ENCODE measurements around the gene PARD3B. TPM values are rescaled to one million over a fixed set of nuclear protein-coding genes. Genes with fewer than 3 reads are reported as not detected.
A peak's percentile ranks its signal among the peaks of the same experiment; 100 is the strongest.

PARD3B gene
- total RNA-seq, 1 donor from 2014 or later, result 21.7 TPM

DNA sequence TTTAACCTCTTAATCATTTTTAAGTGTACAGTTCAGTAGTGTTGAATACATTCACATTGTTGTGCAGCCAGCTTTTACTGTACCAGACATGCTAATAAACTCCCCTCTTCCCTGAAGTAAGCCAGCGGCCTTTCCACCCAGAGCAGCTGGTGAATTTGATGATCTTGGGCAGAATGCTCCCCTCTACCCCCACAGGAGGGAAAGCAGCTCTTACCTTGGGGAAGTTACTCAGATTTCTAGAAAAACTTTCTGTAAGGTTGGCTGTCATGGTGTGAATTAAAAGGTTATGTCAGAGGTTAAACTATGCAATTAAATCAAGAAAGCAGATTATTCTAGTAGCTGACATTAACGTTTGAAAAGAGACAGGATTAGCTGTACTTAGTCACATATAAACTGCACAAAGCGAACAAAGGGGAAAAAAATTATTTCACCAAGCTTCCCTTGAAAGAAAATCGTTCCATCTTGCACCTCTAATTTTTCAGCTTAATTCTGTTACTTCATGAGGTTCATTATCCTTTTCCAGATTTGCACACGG is 738.5 kb downstream of the PARD3B start:
- DNase-seq, result no peak

DNA sequence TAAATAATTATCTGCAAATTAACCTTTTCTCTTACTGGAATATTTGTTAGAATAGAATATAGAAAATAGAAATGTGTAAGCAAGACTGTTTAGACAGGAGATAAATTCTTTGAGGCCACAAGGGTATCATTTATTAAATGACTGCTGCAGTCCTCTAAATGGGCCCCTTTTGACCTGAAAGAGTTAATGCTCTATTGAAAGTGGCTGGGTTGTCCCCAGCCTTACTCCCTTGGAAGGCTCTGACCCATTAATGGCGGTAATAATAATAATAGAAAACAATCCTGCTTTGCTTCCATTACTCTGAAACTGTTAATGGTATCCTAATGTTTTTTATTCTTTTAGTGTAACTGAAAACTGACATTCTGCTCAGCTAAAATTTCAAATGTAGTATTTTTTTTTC is 739.1 kb downstream of the PARD3B start:
- no peak for DNase-seq

DNA sequence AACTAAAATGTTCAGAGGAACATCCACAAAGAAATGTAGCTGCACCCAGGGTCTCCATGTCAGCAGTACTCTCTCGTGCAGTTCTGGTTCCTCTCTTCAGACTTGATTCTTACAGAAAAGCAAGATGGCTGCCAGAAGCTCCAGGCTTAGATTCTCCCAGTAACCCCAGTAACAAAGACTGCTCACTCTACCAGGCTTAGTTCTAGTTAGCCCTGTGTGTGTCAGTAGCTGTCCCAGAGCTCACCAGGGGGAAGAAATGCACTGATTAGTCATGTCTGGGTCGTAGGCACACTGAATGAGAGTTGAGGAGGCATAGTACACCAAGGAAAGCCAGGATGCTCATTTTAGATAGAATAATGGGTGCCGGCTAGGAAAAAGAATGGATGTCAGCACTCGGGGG is 742.0 kb downstream of the PARD3B start:
- no peak for DNase-seq

DNA sequence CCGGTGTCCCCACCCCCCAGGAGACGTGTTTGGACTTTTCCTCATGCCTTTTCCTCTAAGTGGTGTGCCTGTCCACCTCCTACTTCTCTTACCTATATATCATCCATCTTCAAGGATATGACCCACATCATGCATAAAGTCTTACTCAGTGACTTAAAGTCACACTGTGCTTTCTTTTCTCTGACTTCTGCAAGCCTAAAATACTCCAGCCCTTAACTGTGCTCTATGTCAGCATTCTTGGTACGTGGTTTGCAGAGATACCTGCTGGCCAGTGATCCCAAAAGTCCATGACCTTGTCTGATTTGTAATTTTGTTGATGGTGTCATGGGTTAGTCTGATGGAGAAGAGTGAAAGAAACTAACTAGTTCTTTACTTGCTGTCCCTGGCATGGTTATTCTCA is 743.4 kb downstream of the PARD3B start:
- DNase-seq, result no peak

DNA sequence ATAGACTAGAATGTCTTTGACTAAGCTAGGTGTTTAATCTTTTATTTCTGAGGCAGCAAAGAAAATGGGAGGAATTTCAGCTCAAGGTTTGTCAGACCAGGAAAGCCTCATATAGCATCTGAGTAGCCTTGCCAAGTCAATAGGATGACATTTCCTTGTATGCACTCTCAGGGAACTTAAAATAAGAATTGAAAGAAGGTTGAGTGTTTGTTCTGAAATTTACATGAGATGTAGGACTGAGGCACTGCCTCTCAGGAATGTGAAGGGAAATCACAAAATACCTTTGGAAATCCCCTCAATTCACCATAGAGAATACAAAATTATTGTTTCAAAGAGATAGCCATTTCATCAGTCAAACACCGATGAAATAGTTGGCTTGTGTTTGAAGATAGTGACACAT is 745.0 kb downstream of the PARD3B start:
- DNase-seq, result no peak

DNA sequence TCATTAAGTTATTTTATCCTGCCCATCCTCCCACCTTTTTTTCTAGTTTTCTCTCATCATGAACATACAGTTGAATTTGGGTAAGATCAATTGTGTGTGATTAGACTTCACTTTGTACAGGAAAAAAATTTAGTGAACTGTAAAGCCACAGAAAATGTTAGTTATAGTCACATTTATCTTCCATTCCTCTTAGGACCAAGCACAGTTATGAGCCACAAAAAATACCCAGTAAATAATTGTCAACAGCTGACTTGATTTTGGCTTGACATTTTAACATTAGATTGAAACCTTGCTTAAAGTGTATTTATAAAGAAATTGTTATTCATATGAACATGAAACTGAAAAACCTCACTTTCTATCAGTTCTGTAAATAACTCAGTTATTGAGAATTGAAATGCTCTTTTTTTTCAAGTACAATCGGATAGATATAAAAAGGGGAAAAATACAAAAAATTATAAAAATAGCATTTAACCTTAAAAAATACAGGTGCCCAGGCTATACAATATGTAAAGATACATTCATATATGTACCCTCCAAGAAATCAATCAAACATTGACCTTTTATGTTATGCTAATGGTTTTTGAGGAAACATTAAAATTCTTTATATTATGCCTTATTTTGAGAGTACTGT is 747.5 kb downstream of the PARD3B start:
- no peak for DNase-seq

DNA sequence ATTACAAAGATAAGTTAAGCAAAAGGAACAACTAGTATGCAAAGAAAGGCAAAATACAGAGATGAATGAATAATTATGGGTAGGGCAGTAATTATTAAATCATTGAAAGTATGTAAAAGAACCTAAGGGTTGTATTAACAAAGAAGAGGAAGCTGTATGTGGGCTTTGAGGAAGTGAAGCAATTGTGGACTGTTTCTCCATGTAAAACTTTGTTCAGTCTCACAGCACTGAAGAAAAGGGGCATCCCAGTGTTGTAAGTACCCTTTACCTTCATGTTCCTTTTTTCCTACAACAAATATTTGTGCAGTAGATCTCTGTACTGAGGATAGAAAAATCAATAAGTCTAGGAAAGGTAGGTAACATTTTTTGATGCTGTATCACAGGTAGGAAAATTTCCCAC is 748.3 kb downstream of the PARD3B start:
- DNase-seq, result no peak

DNA sequence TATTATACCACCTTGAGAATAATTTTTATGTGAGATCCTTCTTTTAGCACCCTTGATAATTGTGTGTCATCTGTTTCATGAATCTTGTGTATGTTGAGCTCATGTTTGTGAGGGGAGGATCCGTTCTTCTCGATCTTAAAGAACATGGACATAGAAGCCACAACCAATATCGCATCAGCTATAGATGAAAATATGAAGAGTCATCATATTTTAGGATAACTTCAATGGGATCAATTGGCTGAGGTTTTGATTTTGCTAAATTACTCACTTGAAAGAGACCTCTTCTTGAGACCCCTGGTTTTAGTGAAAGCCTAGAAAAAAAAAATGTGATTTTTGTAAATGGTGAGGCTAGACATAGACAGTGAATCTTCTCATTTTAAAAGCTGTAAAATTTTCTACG is 751.7 kb downstream of the PARD3B start:
- no peak for DNase-seq

DNA sequence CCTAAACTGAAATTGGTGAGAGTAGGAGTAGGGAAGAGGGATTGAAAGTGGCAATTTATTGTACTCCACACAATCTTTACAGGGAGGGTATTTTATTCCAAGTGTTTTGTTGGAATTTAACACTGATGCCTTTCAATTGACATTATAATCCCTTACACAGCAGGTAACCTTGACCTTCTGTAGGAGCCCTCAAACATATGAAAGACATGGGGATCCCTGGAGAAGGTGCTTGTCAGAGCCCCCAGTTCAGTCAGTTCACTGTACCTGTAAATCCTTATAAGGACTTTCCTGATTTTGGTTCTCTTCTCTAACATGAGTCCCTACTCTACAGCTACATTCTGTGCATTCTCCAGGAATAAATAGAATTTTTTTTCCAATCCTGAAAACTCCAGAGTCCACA is 752.1 kb downstream of the PARD3B start:
- no peak for DNase-seq

DNA sequence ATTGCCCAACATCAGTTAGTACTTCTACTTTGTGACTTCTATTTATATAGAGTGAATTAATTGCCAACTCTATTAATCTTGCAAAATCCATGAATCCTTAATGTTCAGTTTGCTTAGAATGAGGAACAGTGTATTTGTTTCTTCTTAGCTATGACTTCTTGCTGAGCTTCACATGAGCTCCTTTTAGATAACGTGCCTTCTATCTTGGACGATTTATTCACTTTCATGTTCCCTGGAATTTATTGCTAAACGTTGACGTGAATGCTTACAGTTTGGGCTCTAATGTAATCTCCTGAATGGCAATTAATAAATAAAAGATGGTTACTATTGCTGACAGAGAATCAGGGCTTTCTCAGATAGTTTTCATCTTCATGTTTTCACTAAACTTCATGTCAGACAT is 752.6 kb downstream of the PARD3B start:
- DNase-seq, result no peak

DNA sequence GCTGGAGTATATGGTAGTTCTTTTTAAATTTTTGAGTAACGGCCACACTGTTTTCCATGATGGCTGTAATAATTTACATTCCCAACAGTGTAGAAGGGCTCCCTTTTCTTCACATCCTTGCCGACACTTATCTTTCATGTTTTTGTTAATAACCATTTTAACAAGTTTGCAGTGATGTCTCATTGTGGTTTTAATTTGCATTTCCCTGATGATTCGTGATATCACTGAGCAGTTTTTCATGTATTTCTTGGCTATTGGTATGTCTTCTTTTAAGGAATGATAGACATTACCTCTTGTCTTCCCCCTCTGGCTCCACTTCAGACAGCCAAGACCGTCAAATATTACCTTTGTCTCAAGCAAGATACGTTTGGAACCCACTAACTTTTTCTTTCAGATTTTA is 765.9 kb downstream of the PARD3B start:
- no peak for DNase-seq

DNA sequence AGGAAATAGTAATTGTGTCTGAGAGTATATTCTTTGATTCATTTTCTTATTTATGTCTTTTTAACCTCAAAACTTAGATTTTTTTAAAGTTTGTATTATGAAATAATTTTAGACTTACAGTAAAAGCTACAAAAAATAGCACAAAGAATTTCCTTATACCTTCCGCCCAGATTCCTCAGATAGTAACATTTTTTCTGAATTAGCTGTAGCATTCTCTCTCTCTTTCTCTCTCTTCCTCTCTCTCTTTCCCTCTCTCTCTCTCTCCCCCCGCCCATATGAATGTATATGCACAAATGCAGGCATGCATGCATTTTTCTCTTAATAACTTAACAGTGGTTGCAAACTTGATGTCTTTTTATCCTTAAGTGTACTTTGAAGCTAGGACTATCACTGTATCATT is 776.0 kb downstream of the PARD3B start:
- DNase-seq, result no peak

DNA sequence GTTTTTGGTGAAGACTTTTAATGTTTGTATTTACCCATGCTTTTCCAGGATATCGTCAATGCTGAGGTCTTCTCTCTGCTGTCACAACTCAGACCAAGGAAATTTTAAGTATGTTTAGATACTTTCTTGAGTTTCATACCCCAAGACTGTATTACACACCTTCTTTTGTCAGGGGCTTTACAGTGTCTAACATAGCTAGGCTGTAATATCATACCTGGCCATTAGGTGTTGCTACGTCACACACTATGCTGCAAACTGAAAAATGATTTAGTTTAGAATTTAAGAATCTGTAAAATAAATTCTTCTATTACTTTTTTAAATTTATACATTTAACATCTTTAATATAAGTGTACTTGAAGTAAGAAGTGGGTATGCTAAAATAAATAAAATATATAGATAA is 778.7 kb downstream of the PARD3B start:
- DNase-seq, result no peak

DNA sequence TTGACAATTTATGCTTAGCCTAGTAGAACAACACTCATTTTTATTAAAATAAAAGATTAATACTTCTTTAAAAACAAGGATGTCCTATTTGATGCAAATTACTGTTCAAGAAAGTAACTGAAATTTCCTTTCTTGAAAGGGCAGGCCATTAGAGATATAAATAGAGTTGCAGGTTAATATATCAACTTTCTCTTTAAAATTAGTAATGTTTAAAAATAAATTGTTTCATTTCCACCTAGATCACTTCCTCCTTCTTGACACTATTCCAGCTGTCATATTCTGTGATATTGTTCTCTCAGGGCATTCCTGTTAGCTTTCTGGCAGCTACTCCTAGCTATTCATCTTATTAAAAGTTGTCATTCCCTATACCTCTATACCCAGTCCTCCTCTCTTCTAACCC is 779.1 kb downstream of the PARD3B start:
- DNase-seq, result no peak

DNA sequence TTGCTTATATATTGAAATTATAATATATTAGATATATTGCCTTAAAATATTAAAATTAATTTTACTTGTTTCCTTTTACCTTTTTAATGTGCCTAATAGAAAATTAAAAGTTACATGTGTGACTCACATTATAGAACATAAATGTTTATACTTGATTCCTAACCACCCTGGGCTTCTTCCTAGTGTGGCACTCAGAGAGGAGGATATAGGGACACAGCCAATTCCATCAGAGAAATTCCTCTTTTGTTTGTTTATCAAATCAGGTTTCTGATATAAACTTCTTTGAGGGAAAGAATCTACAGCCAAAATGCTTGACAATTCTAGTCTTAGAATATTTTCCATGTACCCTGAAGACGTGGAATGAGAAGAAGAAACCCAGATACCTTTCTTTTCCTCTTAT is 788.1 kb downstream of the PARD3B start:
- no peak for DNase-seq

DNA sequence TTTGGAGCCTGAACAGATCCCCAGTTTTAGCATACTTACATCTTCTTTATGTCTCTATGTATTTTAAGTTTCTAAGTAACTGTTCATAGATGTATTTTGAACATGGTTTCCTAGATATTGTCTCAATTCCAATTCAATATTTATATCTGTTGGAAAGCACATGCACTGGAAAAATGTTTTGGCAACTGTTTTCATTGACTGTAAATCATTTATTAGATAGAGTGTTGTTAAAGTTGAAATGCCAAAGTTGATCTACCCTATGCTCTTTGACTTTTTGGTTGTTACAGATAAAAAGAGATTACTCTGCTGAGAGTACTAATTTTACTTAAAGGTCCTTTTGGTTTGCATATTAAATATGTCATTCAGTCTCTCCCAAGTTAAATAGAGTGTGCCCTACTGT is 792.0 kb downstream of the PARD3B start:
- peak; percentile 41 for DNase-seq

DNA sequence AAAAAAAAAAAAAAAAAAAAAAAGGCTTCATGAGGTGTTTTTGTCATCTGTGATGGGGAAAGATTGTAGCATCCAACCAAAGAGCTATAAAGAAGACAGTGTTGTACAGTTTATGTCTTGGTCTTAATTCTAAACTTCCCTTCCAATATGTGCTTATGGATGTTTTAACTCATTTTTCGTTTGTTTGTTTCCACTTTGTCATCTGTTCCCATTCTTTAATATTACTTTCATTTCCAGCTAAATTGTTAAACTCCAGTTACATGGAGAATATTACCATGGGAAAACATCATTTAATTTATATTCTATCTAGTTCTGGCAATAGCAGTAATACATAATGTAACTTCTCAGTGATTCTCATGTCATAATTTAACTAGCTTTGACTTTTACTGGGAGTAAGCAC is 792.9 kb downstream of the PARD3B start:
- no peak for DNase-seq

DNA sequence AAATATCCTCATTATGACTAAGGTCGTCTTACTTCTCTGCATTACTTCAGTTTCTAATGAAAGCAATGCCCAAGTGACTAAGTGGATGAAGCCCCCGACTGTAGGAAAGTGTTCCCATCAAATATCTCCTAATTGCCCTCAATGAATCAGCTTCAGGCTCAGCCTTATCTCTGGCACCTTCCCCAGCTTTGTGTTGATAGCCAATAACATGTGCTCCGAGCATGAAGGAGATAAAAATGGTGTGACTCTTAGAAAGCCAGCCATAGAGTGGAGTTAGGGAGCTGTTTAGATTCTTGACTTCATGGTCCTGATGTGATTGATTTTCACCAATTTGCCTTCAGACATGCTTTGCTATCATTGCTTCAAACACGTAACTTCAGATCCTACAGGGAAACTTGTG is 797.8 kb downstream of the PARD3B start:
- no peak for DNase-seq

DNA sequence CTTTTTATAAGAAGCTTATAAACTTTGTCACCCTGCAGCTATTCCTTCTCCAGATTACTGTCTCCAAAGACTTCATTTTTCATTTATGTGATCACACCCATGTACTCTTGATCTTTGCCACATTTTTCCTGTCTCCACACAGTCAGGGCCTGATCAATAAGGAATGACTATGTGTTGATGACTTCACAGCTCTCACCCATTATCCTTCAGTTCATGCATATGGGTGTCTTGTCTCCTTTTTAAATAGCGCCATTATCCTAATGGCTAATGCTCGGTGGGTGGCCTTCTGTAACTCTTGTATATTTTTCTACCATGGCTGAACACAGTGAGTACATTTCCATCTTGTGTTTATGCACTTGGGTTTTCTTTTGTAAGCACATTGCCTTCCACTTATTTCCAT is 801.4 kb downstream of the PARD3B start:
- no peak for DNase-seq

DNA sequence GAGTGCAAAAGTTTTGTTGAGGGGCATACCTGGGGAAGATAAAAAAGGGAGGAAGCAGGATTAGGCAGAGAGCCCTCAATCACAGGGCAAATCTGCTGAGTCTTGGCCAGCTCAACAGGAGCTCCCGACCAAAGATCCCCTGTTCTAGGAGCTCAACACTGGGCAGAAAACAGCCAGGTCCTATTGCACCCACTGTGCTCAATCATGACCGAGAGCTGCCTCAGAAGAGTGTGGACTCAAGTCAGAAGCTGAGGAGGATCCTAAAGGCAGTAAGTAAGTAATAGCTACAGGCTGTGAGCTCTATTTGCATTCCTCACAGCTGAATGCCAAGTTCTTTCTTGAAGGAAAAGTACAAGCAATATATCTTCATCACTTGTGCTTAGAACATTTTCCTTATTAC is 802.6 kb downstream of the PARD3B start:
- no peak for DNase-seq

DNA sequence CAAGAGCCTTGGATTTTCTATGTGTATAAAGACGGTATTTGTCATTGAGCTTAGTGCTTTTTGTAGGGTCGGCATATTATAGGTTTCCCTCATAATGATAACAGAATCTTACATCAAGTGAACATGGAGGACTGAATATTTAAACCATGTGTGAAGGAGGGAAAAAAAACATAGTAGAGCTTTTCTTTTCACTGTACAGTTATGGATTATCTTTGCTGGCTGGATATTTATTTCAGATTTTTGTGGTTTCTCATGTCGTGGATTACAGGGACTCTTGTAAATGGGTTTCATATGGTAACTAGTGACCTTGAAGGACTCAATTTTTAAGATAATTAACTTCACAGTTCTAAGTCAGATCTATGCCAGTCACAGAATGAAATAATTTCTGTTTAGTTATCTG is 806.8 kb downstream of the PARD3B start:
- DNase-seq, result no peak

DNA sequence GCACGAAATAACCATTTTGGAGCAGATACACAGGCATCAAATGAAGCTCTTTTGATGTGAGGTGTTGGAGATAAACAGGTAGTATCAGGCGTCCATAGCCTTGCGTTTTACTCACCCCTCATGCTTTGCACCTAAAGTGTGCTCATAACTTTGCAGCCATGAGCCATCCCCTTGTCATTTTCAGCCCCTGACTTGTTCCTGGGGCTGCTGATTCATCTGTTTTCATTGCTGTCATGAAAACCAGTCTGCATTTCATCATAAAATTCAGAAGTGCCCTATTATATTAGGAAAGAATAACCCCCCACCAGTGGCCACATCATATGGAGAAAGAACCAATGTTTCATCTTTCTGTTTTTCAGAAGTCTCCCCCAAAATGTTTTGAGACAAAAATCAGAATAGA is 807.3 kb downstream of the PARD3B start:
- DNase-seq, result no peak

DNA sequence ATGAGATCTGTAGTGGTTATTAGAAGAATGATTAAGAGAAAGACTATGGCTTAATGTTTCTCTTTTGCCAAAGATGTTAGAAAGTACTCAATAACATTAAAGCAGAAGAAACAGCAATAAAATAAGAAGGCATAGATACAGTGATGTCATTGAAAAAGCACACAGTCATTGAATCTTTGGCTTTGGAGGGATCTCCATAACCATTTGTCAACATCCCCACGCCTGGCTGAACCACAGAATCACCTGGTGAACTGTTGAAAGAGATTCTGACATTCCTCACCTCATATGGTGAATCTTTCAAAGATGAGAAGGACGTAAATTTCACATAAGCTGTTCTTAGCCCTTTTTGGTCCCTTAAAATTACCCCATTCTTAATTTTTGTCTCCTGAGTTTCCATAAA is 812.5 kb downstream of the PARD3B start:
- no peak for DNase-seq

DNA sequence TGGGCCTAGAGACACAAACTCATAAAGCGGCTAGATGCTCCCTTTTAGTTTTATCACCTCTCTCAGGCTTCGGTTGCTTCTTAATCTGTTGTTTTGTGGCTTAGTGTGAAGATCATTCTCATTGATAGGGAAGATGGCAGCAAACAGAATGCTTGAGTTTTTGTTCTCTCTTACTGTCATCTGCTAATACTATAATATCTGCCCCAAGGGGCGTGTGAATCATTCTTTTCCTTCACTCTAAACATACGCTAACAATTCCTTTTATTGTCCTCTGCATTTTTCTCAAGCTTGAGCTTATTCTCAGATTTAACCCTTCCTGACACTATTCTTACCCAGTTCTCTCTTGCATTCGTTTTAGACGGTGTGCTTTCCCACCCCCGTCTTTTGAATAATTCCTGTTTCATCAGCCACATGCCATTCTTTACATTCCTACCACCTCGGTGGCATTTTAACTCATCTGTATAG is 813.1 kb downstream of the PARD3B start:
- DNase-seq, result peak; percentile 86

DNA sequence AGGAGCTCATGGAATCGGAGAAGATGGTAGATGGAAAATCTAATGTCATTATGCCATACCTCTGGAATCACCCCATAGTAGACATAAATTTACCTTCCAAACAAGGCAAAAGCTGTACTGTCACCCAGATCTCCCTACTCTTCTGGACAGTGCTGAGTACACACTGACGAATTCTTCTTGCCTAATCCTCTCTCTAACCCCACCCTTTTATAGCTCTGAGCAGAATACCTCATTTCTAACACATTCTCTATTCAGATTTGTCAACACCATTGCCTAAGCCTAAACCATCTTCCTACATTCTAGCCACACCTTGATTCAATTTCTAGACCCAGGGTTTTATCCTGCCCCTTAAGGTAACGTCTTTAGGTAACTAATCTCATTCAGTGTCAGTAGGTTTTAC is 816.0 kb downstream of the PARD3B start:
- no peak for DNase-seq
